GM20000 (cell line): ENCODE data around the gene TERB1.

Source experiments
- DNase-seq: peaks from one replicate; pipeline ENCODE4 v3.0.0; 2012; ENCODE audit warnings: low spot score
- CTCF ChIP-seq: IDR thresholded peaks from 2 replicates; pipeline ENCODE4 v1.5.1; 2012; ENCODE audit warnings: mild to moderate bottlenecking, control low read depth; ENCODE audit errors: extremely low read depth, missing control alignments

Gene TERB1

DNA sequence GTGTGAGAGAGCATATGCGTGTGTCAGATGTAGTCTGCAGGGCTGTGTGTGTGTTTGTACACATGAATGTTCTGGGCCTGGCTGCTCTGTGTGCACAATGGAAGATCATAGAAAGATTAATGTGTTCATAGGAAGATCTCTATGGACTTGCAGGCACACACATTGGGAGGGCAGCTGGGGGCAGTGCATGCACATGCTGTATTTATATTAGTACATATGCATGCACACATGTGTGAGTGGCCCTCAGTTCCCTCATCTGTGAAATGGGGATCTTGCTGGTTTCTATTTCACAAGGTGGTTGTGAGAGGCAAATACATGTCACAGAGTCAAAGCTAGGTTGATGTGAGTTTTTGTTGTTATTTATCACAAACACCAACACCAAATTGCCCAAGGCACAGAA lies 44.9 kb upstream of the TERB1 start:
- TF ChIP-seq CTCF, result no peak
- DNase-seq, result no peak

GRCh38 chr16:66845791-66846221 lies 44.4 kb upstream of the TERB1 start:
- no peak for TF ChIP-seq CTCF
- no peak for DNase-seq

DNA sequence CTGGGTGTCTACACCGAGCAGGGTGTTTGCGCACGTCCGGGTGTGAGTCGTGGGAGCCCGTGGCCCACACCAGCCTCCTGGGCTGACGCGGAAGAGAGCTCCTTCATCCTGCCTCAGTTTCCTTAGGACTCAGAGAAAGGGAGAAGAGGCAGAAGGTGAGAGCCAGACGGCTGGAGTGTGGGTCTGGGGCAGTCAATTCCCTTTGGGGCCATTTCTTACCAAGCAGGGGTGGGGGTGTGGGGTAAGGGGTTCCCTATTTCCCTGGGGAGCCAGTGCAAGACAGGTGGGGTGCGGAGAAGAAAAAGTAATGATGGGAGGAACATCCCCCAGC lies 43.7 kb upstream of the TERB1 start:
- DNase-seq, result no peak

DNA sequence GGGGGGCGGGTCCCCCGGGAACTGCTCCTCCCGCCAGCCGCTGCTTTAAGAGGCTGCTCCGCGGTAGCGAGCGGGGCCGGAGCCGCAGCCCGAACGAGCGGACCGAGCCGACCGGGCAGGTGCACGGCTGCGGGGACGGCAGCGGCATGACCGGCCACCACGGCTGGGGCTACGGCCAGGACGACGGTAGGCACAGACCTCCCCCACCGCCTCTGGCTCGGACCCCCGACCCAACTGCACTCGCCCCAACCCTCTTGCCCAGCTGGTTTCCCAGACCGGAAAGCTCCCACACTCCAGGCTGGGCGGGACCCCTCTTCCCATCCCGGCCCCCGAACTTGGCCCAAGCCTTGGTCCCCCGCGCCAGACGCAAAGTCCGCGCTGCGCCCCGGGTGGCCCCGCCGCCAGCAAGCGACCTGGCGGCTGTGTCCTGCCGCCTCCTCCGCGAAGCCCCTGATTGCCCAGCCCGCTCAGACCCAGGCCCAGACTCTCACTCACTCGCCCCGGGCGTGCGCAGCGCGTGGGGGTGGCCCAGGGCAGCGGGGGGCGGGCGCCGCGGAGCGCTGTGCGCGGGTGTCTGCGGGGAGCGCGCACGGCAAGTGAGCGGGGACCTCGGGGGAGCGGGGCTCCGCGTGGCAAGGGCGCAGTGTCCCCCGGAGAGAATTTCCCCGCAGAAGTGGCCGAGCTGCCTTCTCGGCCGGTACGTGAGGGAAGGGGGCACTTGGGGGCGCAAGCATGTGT lies 43.1 kb upstream of the TERB1 start, which contains the start of gene CA7:
CA7 (plus strand) TSS at position 73 of the 738 bp plus-strand sequence; CDS start at position 147, 74 bp downstream.
- no peak for DNase-seq
- TF ChIP-seq CTCF, result no peak

More for the DNA sequence above, 43.7 kb upstream of the TERB1 start:
- TF ChIP-seq CTCF, result no peak

GRCh38 chr16:66844009-66844341 lies 42.6 kb upstream of the TERB1 start:
- no peak for TF ChIP-seq CTCF
- no peak for DNase-seq

- no peak for TF ChIP-seq CTCF
- DNase-seq, result no peak
Measured at GRCh38 chr16:66843191-66843590, 41.8 kb upstream of the TERB1 start.

GRCh38 chr16:66842765-66843164 lies 41.4 kb upstream of the TERB1 start:
- peak; percentile 35 for DNase-seq
- TF ChIP-seq CTCF, result no peak
